OCI-LY3 (cell line): ENCODE measurements around the gene LCE5A.

Experiments used
- CTCF ChIP-seq: fragments of 200-600, 300-600 bp; sonication (generic); IDR thresholded peaks from 2 replicates; pipeline ENCODE4 v1.5.1; 2014; ENCODE audit warnings: antibody characterized with exemption, low read length, low read depth
- EZH2phosphoT487 ChIP-seq: fragments of 200-600 bp; shearing (Covaris generic); IDR thresholded peaks from 2 replicates; pipeline ENCODE4 v1.6.1; 2018; ENCODE audit warnings: antibody characterized with exemption, mixed run types, low read depth

- no peak for TF ChIP-seq CTCF
- no peak for TF ChIP-seq EZH2phosphoT487
These were observed 3.6 kb upstream of the LCE5A start for GRCh38 chr1:152506899-152507498.
